ENCODE measurements around the gene NID1.
"Not testable (repeated sequence)": the region's sequence is repeated elsewhere in the genome, so short reads cannot be mapped to it uniquely, and the experiment has no call there.

NID1 gene

GRCh38 chr1:235933017-235933765 lies 131.7 kb downstream of the NID1 start:
- DNase-seq = no peak

- no peak for DNase-seq
Measured at GRCh38 chr1:235932090-235932510, 132.8 kb downstream of the NID1 start.

GRCh38 chr1:235931171-235931738 lies 133.6 kb downstream of the NID1 start:
- DNase-seq = no peak

GRCh38 chr1:235930543-235930942 lies 134.3 kb downstream of the NID1 start:
- no peak for DNase-seq

- no peak for DNase-seq
Measured at GRCh38 chr1:235929216-235929615, 135.7 kb downstream of the NID1 start.

GRCh38 chr1:235928197-235928596 lies 136.7 kb downstream of the NID1 start:
- DNase-seq = no peak

GRCh38 chr1:235927551-235927950 lies 137.3 kb downstream of the NID1 start:
- DNase-seq = not testable (repeated sequence)
